Natural killer cell (primary cell): ENCODE data around the gene ZFAND3. TPM values are rescaled to one million over a fixed set of nuclear protein-coding genes. Genes with fewer than 3 reads are reported as not detected.

Experiments
- ATAC-seq, 3 donors: fragments of 150-1000 bp in 2 of 3; fragments of 200-7000 bp in 1 of 3; cut with Tn5 transposase; 1 replicate in 1 of 3; 2 replicates in 2 of 3; pipeline ENCODE4 v1.10.0; 2021; ENCODE audit warnings: mild to moderate bottlenecking in 2 of 3, moderate library complexity in 2 of 3
- DNase-seq, 2 donors: peaks; one replicate each; pipeline versions ENCODE4 v3.0.0 to v3.0.0-alpha.2; 2013 to 2021; ENCODE audit warnings: mixed read lengths in 1 of 2
- H3K27ac ChIP-seq: one replicate; pipeline ENCODE4 v1.5.1; 2013; ENCODE audit warnings: mild to moderate bottlenecking, low read length
- H3K27me3 ChIP-seq: one replicate; pipeline ENCODE4 v1.6.1; 2013; ENCODE audit warnings: low read length; ENCODE audit not compliant: control insufficient read depth, insufficient read depth
- H3K36me3 ChIP-seq: one replicate; pipeline ENCODE4 v1.6.1; 2013; ENCODE audit warnings: low read length; ENCODE audit not compliant: control insufficient read depth, insufficient read depth
- H3K4me1 ChIP-seq: one replicate; pipeline ENCODE4 v1.6.1; 2013; ENCODE audit warnings: low read length; ENCODE audit not compliant: control insufficient read depth, insufficient read depth
- H3K4me3 ChIP-seq: one replicate; pipeline ENCODE4 v1.5.1; 2013; ENCODE audit warnings: low read length
- H3K9me3 ChIP-seq: one replicate; pipeline ENCODE4 v1.6.1; 2013; ENCODE audit warnings: low read length; ENCODE audit not compliant: control insufficient read depth, insufficient read depth
- H3K27ac Mint-ChIP-seq, 2 donors: one replicate each; pipeline ENCODE4 v1.8.0; 2022; ENCODE audit warnings: mild to moderate bottlenecking in 2 of 2, mixed read lengths in 2 of 2, moderate library complexity in 1 of 2
- H3K27me3 Mint-ChIP-seq, 2 donors: one replicate each; pipeline ENCODE4 v1.8.0; 2022; ENCODE audit warnings: low read depth in 2 of 2, mixed read lengths in 2 of 2
- H3K36me3 Mint-ChIP-seq: one replicate; pipeline ENCODE4 v1.8.0; 2022; ENCODE audit warnings: mixed read lengths
- H3K4me1 Mint-ChIP-seq, 2 donors: one replicate each; pipeline ENCODE4 v1.8.0; 2022; ENCODE audit warnings: mixed read lengths in 2 of 2
- H3K4me3 Mint-ChIP-seq: one replicate; pipeline ENCODE4 v1.8.0; 2022; ENCODE audit warnings: mild to moderate bottlenecking, moderate library complexity, mixed read lengths
- H3K9me3 Mint-ChIP-seq, 2 donors: one replicate each; pipeline ENCODE4 v1.8.0; 2022; ENCODE audit warnings: mixed read lengths in 2 of 2
- CTCF ChIP-seq: fragments of 200-600 bp; IDR thresholded peaks from one replicate; pipeline ENCODE4 v1.8.0; 2022; ENCODE audit warnings: antibody characterized with exemption
- WGBS: methylation state at CpG from one replicate; pipeline ENCODE4 v1.1.7; 2013; ENCODE audit warnings: missing lambda C conversion rate; ENCODE audit not compliant: insufficient coverage; 5-methylcytosine and 5-hydroxymethylcytosine counted together
- intact Hi-C: fragments of 100-400 bp; cut with micrococcal nuclease; formaldehyde crosslinking; loops from one replicate; pipeline ENCODE4 v1.14.2; 2022
- total RNA-seq, 4 donors: library from RNA; stranded (reverse); fragments of 120-200 nt in 1 of 4; gene quantifications; one replicate each; pipeline versions ENCODE4 v1.2.3 to v1.2.4, GENCODE V29; 2013 to 2022

Gene ZFAND3
- total RNA-seq, 3 donors from 2014 or later (not counting 1 experiment from before 2014, with no cell fraction given) = 87.7 to 97.4 (median 90.1) TPM

- Mint-ChIP-seq H3K27ac (no peak overlapping the region), H3K4me1 (peaks cover 0 to 7% of the 10 kb centered on the region in 2 donors), H3K9me3 (no peaks in the 10 kb centered on the region), H3K4me3 (no peak overlapping the region), H3K36me3 (no peaks in the 10 kb centered on the region), H3K27me3 (no peaks in the 10 kb centered on the region)
- intact Hi-C loops = no loop called here
- TF ChIP-seq CTCF = no peak
- H3K9me3 ChIP-seq = no peaks in the 10 kb centered on the region
- WGBS = 91% methylated on average over 8 of the region's 8 CpGs
- H3K4me3 ChIP-seq = no peak overlapping the region
- no peaks in the 10 kb centered on the region for H3K36me3 ChIP-seq
- DNase-seq (no peak), ATAC-seq (no peak)
- no peaks in the 10 kb centered on the region for H3K27me3 ChIP-seq
- H3K27ac ChIP-seq = no peak overlapping the region
- no peaks in the 10 kb centered on the region for H3K4me1 ChIP-seq
Observed at GRCh38 chr6:38187325-38187724, 367.8 kb downstream of the ZFAND3 start.

GRCh38 chr6:38187811-38188590 is 368.5 kb downstream of the ZFAND3 start:
- Histone ChIP-seq H3K27ac (no peak overlapping the region), H3K27me3 (no peaks in the 10 kb centered on the region), H3K4me3 (no peak overlapping the region), H3K36me3 (no peaks in the 10 kb centered on the region), H3K9me3 (no peaks in the 10 kb centered on the region), H3K4me1 (no peaks in the 10 kb centered on the region)
- DNase-seq = no peak
- WGBS = 96% methylated on average over 20 of the region's 20 CpGs
- Mint-ChIP-seq H3K27ac (no peak overlapping the region), H3K4me1 (peaks cover 0 to 7% of the 10 kb centered on the region in 2 donors), H3K4me3 (no peak overlapping the region), H3K27me3 (no peaks in the 10 kb centered on the region), H3K9me3 (no peaks in the 10 kb centered on the region), H3K36me3 (no peaks in the 10 kb centered on the region)
- no peak for ATAC-seq
- no peak for TF ChIP-seq CTCF
- intact Hi-C loops = no loop called here

DNA sequence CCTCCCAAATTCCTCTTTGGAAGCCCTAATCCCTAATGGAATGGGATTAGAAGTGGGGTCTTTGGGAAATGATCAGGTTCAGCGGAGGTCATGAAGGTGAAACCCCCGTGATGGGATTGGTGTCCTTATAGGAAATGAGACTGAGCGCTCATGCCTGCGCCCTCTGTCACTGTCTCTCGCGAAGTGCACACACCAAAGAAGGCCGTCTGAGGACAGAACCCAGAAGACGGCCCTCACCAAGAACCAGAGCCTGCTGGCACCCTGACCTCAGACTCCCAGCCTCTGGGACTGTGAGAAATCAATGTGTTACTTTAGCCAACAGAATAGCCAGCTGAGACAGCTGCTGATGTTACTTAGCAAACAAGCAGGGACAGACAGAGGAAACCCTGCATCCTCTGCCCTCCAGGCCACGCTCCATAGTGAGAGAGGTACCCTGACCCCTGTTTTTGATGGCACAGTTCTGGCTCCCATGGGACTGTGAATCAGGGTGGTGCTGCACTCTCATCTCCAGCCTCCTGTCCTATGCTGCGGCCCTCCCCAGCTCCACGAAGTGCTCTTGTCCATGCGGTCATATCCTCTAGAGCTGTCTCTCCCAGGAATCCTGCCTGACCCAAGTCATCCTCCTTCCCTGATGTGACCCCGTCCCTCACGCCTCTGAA is 369.3 kb downstream of the ZFAND3 start:
- Mint-ChIP-seq H3K27me3 (no peaks in the 10 kb centered on the region), H3K36me3 (no peaks in the 10 kb centered on the region), H3K4me1 (peaks cover 0 to 7% of the 10 kb centered on the region in 2 donors), H3K9me3 (no peaks in the 10 kb centered on the region), H3K4me3 (no peak overlapping the region), H3K27ac (no peak overlapping the region)
- Histone ChIP-seq H3K27ac (no peak overlapping the region), H3K9me3 (no peaks in the 10 kb centered on the region), H3K27me3 (no peaks in the 10 kb centered on the region), H3K36me3 (no peaks in the 10 kb centered on the region), H3K4me3 (no peak overlapping the region), H3K4me1 (no peaks in the 10 kb centered on the region)
- no peak for DNase-seq
- WGBS = 97% methylated on average over 14 of the region's 14 CpGs
- no peak for TF ChIP-seq CTCF
- intact Hi-C loops = no loop called here
- ATAC-seq = no peak
